Measurements from ENCODE around the gene AURKAIP1. TPM values are rescaled to one million over a fixed set of nuclear protein-coding genes. Genes with fewer than 3 reads are reported as not detected.

AURKAIP1 gene
- total and polyA plus RNA-seq, 8 donors: 50.9 to 281 (median 140) TPM

- 68 to 75% (median 70%) methylated on average over 19 to 20 of the region's 20 CpGs for WGBS, 5 donors
- Histone ChIP-seq H3K9me3 (no peaks in the 10 kb centered on the region), H3K4me3 (no peak overlapping the region), H3K36me3 (peaks cover 51 to 71% (median 60%) of the 10 kb centered on the region in 4 donors), H3K27ac (peak overlapping the region in 2 of 5 donors; percentile 4 to 7), H3K27me3 (no peaks in the 10 kb centered on the region), H3K4me1 (peaks cover 37 to 81% (median 66%) of the 10 kb centered on the region in 4 donors)
- no peak for TF ChIP-seq POLR2A (IDR thresholded peaks at IDR 0.05)
- TF ChIP-seq POLR2AphosphoS5 (IDR thresholded peaks at IDR 0.05): peak in 1 of 3 donors; percentile 37
- peak in 2 of 7 experiments; percentile 24 to 35 for TF ChIP-seq CTCF (IDR thresholded peaks at IDR 0.05)
- TF ChIP-seq EP300 (IDR thresholded peaks at IDR 0.05): no peak
- intact Hi-C loops (cut with DNase I; ENCODE audit: low total_unique reads): no loop called here
- peak in 1 of 2 donors; percentile 69 for DNase-seq
Measured at GRCh38 chr1:1402072-1402900, 27.3 kb upstream of the AURKAIP1 start.

- no peak for DNase-seq
- H3K36me3 ChIP-seq: peaks cover 56 to 76% (median 67%) of the 10 kb centered on the region in 4 donors
- H3K27ac ChIP-seq: peak overlapping the region in 2 of 5 donors; percentile 4 to 90
- H3K27me3 ChIP-seq: no peaks in the 10 kb centered on the region
- peaks cover 37 to 86% (median 71%) of the 10 kb centered on the region in 4 donors for H3K4me1 ChIP-seq
- WGBS, 5 donors: 79 to 89% (median 83%) methylated on average over 6 to 7 of the region's 7 CpGs
- TF ChIP-seq POLR2A (IDR thresholded peaks at IDR 0.05): no peak
- TF ChIP-seq POLR2AphosphoS5 (IDR thresholded peaks at IDR 0.05): no peak
- no peak for TF ChIP-seq CTCF (IDR thresholded peaks at IDR 0.05)
- TF ChIP-seq EP300 (IDR thresholded peaks at IDR 0.05): no peak
- no peaks in the 10 kb centered on the region for H3K9me3 ChIP-seq
- no peak overlapping the region for H3K4me3 ChIP-seq
- intact Hi-C loops (cut with DNase I; ENCODE audit: low total_unique reads): no loop called here
Measured at GRCh38 chr1:1401457-1402010, 26.5 kb upstream of the AURKAIP1 start.

- H3K27ac ChIP-seq: peak overlapping the region; percentile 84 to 94 (median 90)
- WGBS, 5 donors: 66 to 85% (median 71%) methylated on average over 17 to 22 of the region's 22 CpGs
- TF ChIP-seq POLR2AphosphoS5 (IDR thresholded peaks at IDR 0.05): peak in 1 of 3 donors; percentile 6
- TF ChIP-seq EP300 (IDR thresholded peaks at IDR 0.05): no peak
- DNase-seq: no peak
- peak overlapping the region; percentile 87 to 100 (median 99) for H3K4me3 ChIP-seq
- H3K4me1 ChIP-seq: peaks cover 31 to 84% (median 69%) of the 10 kb centered on the region in 4 donors
- intact Hi-C loops (cut with DNase I; ENCODE audit: low total_unique reads): no loop called here
- H3K27me3 ChIP-seq: no peaks in the 10 kb centered on the region
- H3K9me3 ChIP-seq: no peaks in the 10 kb centered on the region
- peaks cover 60 to 77% (median 74%) of the 10 kb centered on the region in 4 donors for H3K36me3 ChIP-seq
Measured at GRCh38 chr1:1400576-1401456, 25.8 kb upstream of the AURKAIP1 start.

- peak overlapping the region; percentile 84 to 94 (median 90) for H3K27ac ChIP-seq
- peaks cover 62 to 77% (median 75%) of the 10 kb centered on the region in 4 donors for H3K36me3 ChIP-seq
- peaks cover 26 to 84% (median 64%) of the 10 kb centered on the region in 4 donors for H3K4me1 ChIP-seq
- 3 to 7% (median 4%) methylated on average over 11 to 34 of the region's 34 CpGs for WGBS, 5 donors
- no peaks in the 10 kb centered on the region for H3K9me3 ChIP-seq
- DNase-seq: no peak
- intact Hi-C loops (cut with DNase I; ENCODE audit: low total_unique reads): no loop called here
- peak overlapping the region; percentile 87 to 100 (median 99) for H3K4me3 ChIP-seq
- no peaks in the 10 kb centered on the region for H3K27me3 ChIP-seq
- TF ChIP-seq POLR2AphosphoS5 (IDR thresholded peaks at IDR 0.05) (peak in 2 of 3 donors; percentile 2 to 7), CTCF (IDR thresholded peaks at IDR 0.05) (no peak)
Measured at GRCh38 chr1:1399872-1400575, 25.0 kb upstream of the AURKAIP1 start.

All from stomach (tissue), 9 donors.